Vagina (tissue), 2 donors: ENCODE results near the gene GNAT1.

Source experiments
- POLR2A ChIP-seq, 2 donors: fragments of 450-650 bp; IDR thresholded peaks; one replicate each; pipeline ENCODE4 v1.6.1; 2017; ENCODE audit warnings: antibody characterized with exemption in 2 of 2, mild to moderate bottlenecking in 2 of 2, moderate library complexity in 2 of 2
- TF ChIP-seq, protein P1 (sequence below), 3 experiments: fragments of 450-650 bp in 2 of 3; fragments of 200-600 bp in 1 of 3; sonication (generic) in 1 of 3; IDR thresholded peaks; one replicate each; pipeline ENCODE4 v1.5.1; 2017 to 2019; ENCODE audit warnings: antibody characterized with exemption in 3 of 3, mild to moderate bottlenecking in 2 of 3, moderate library complexity in 2 of 3

DNA sequence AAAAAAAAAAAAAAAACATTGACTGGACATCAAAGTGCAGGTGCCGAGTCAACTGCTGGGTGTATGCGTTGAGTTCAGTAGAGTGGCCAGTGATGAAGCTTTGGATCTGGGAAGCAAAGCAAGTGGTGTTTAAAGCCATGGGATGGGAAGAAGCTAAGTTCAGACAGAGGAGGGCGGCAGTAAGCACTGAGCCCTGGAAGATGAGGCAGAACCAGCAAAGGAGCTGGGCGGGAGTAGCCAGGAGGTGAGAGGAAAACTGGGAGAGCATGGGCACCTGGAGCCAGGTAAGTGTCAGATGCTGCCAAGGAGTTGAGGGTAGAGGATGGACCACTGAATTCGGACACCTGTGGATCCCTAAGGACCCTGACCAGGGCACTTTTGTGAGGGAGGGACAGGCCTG, 33.2 kb downstream of the GNAT1 start:
- TF ChIP-seq POLR2A (IDR thresholded peaks at IDR 0.05) = no peak
- TF ChIP-seq, protein P1, sequence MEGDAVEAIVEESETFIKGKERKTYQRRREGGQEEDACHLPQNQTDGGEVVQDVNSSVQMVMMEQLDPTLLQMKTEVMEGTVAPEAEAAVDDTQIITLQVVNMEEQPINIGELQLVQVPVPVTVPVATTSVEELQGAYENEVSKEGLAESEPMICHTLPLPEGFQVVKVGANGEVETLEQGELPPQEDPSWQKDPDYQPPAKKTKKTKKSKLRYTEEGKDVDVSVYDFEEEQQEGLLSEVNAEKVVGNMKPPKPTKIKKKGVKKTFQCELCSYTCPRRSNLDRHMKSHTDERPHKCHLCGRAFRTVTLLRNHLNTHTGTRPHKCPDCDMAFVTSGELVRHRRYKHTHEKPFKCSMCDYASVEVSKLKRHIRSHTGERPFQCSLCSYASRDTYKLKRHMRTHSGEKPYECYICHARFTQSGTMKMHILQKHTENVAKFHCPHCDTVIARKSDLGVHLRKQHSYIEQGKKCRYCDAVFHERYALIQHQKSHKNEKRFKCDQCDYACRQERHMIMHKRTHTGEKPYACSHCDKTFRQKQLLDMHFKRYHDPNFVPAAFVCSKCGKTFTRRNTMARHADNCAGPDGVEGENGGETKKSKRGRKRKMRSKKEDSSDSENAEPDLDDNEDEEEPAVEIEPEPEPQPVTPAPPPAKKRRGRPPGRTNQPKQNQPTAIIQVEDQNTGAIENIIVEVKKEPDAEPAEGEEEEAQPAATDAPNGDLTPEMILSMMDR (IDR thresholded peaks at IDR 0.05) = no peak
